Small intestine (tissue), 7 donors: ENCODE data around the gene RAB22A. TPM values are rescaled to one million over a fixed set of nuclear protein-coding genes. Genes with fewer than 3 reads are reported as not detected.

Source experiments
- DNase-seq, 2 donors: peaks; one replicate each; pipeline versions ENCODE4 v3.0.0 to v3.0.0-alpha.2; 2013
- FAIRE-seq: peaks from 2 replicates; lab custom pipeline; 2012; peaks lifted over from hg19 to GRCh38; lab: Jason Lieb, UNC
- H3K27ac ChIP-seq, 3 donors: one replicate each; pipeline ENCODE4 v1.5.1; 2013; ENCODE audit warnings: low read length in 2 of 3, mild to moderate bottlenecking in 2 of 3, control low read depth in 1 of 3, inconsistent platforms in 1 of 3, low read depth in 1 of 3, moderate library complexity in 1 of 3
- H3K27me3 ChIP-seq, 3 donors: one replicate each; pipeline ENCODE4 v1.6.1; 2013; ENCODE audit warnings: low read length in 3 of 3, inconsistent platforms in 1 of 3; ENCODE audit not compliant: control insufficient read depth in 3 of 3, insufficient read depth in 3 of 3
- H3K36me3 ChIP-seq, 3 donors: one replicate each; pipeline ENCODE4 v1.6.1; 2013; ENCODE audit warnings: low read length in 3 of 3, inconsistent platforms in 1 of 3, low read depth in 1 of 3, mild to moderate bottlenecking in 1 of 3, moderate library complexity in 1 of 3; ENCODE audit not compliant: control insufficient read depth in 3 of 3, insufficient read depth in 2 of 3
- H3K4me1 ChIP-seq, 3 donors: one replicate each; pipeline ENCODE4 v1.6.1; 2013; ENCODE audit warnings: low read length in 2 of 3, inconsistent platforms in 1 of 3, low read depth in 1 of 3, mild to moderate bottlenecking in 1 of 3, moderate library complexity in 1 of 3; ENCODE audit not compliant: control insufficient read depth in 3 of 3, insufficient read depth in 2 of 3
- H3K4me3 ChIP-seq, 3 donors: one replicate each; pipeline ENCODE4 v1.5.1; 2013; ENCODE audit warnings: low read length in 3 of 3, control low read depth in 1 of 3, inconsistent platforms in 1 of 3, low read depth in 1 of 3, mild to moderate bottlenecking in 1 of 3, moderate library complexity in 1 of 3
- H3K9me3 ChIP-seq, 2 donors: one replicate each; pipeline ENCODE4 v1.6.1; 2013; ENCODE audit warnings: low read depth in 1 of 2, low read length in 1 of 2; ENCODE audit not compliant: control insufficient read depth in 2 of 2, insufficient read depth in 1 of 2
- WGBS, 3 donors: extraction: QIAGEN DNeasy Blood & Tissue Kit; methylation state at CpG; one replicate each; pipeline ENCODE4 v1.1.7; 2013; 5-methylcytosine and 5-hydroxymethylcytosine counted together
- polyA plus RNA-seq, 4 donors: library from polyadenylated mRNA; stranded (reverse) in 3 of 4; unstranded in 1 of 4; fragments of 200-250 nt in 3 of 4; fragments of 120-200 nt in 1 of 4; gene quantifications; one replicate each; pipeline versions ENCODE4 v1.2.1 to v1.2.3, GENCODE V29; 2013
- donor health status: healthy with polysubstance abuse.
- donor health status: control.
- donor health status: control.
- donor health status: Bipolar disorder and iron deficiency.
- donor health status: healthy.

RAB22A gene
- polyA plus RNA-seq, 4 donors = 6.9 to 19.7 (median 12.1) TPM

- FAIRE-seq (no peak), DNase-seq (no peak)
- H3K36me3 ChIP-seq = peaks cover 0 to 4% (median 0%) of the 10 kb centered on the region in 3 donors
- no peaks in the 10 kb centered on the region for H3K9me3 ChIP-seq
- H3K27ac ChIP-seq = peak overlapping the region in 1 of 3 donors; percentile 46
- no peak overlapping the region for H3K4me3 ChIP-seq
- H3K4me1 ChIP-seq = peaks cover 0 to 14% (median 11%) of the 10 kb centered on the region in 3 donors
- WGBS, 3 donors = 89 to 93% (median 90%) methylated on average over 7 of the region's 7 CpGs
- H3K27me3 ChIP-seq = no peaks in the 10 kb centered on the region
These were observed 2.2 kb upstream of the RAB22A start for GRCh38 chr20:58307270-58307669.

- Histone ChIP-seq H3K4me1 (peaks cover 0 to 14% (median 11%) of the 10 kb centered on the region in 3 donors), H3K36me3 (peaks cover 0 to 9% (median 5%) of the 10 kb centered on the region in 3 donors), H3K27ac (peak overlapping the region in 1 of 3 donors; percentile 8), H3K27me3 (no peaks in the 10 kb centered on the region), H3K4me3 (peak overlapping the region in 2 of 3 donors; percentile 46 to 59), H3K9me3 (no peaks in the 10 kb centered on the region)
- FAIRE-seq (no peak), DNase-seq (peak in 1 of 2 donors; percentile 10)
- WGBS, 3 donors = 65 to 84% (median 75%) methylated on average over 9 of the region's 9 CpGs
These were observed 1.2 kb upstream of the RAB22A start for GRCh38 chr20:58308290-58308679.

- Histone ChIP-seq H3K27me3 (no peaks in the 10 kb centered on the region), H3K4me1 (peaks cover 0 to 14% (median 11%) of the 10 kb centered on the region in 3 donors), H3K4me3 (peak overlapping the region; percentile 46 to 74 (median 59)), H3K9me3 (no peaks in the 10 kb centered on the region), H3K27ac (peak overlapping the region in 2 of 3 donors; percentile 3 to 83), H3K36me3 (peaks cover 0 to 13% (median 5%) of the 10 kb centered on the region in 3 donors)
- DNase-seq (peak; percentile 55 to 73), FAIRE-seq (no peak)
- 8 to 17% (median 12%) methylated on average over 31 to 41 of the region's 41 CpGs for WGBS, 3 donors
These were observed 611 bp upstream of the RAB22A start for GRCh38 chr20:58308680-58309527.

GRCh38 chr20:58310291-58310782, 822 bp downstream of the RAB22A start:
- H3K4me1 ChIP-seq = peaks cover 0 to 14% (median 11%) of the 10 kb centered on the region in 3 donors
- H3K27me3 ChIP-seq = no peaks in the 10 kb centered on the region
- WGBS, 3 donors = 0 to 3% (median 3%) methylated on average over 1 of the region's 1 CpG
- peak overlapping the region; percentile 80 to 95 (median 92) for H3K27ac ChIP-seq
- peak; percentile 64 to 81 for DNase-seq
- no peaks in the 10 kb centered on the region for H3K9me3 ChIP-seq
- no peak for FAIRE-seq
- H3K4me3 ChIP-seq = peak overlapping the region; percentile 85 to 100 (median 97)
- peaks cover 0 to 22% (median 5%) of the 10 kb centered on the region in 3 donors for H3K36me3 ChIP-seq

- Histone ChIP-seq H3K4me1 (peaks cover 0 to 11% (median 5%) of the 10 kb centered on the region in 3 donors), H3K36me3 (peaks cover 2 to 43% (median 8%) of the 10 kb centered on the region in 3 donors), H3K4me3 (no peak overlapping the region), H3K27me3 (no peaks in the 10 kb centered on the region), H3K9me3 (peaks cover 0 to 4% of the 10 kb centered on the region in 2 donors), H3K27ac (no peak overlapping the region)
- 75 to 98% (median 86%) methylated on average over 2 of the region's 2 CpGs for WGBS, 3 donors
- FAIRE-seq (no peak), DNase-seq (no peak)
These were observed 3.3 kb downstream of the RAB22A start for GRCh38 chr20:58312836-58313235.

- Histone ChIP-seq H3K27me3 (no peaks in the 10 kb centered on the region), H3K4me3 (no peak overlapping the region), H3K9me3 (peaks cover 0 to 4% of the 10 kb centered on the region in 2 donors), H3K4me1 (peaks cover 0 to 9% (median 5%) of the 10 kb centered on the region in 3 donors), H3K27ac (no peak overlapping the region), H3K36me3 (peaks cover 2 to 44% (median 8%) of the 10 kb centered on the region in 3 donors)
- DNase-seq (no peak), FAIRE-seq (no peak)
- WGBS, 3 donors = 84 to 98% (median 93%) methylated on average over 4 of the region's 4 CpGs
These were observed 3.9 kb downstream of the RAB22A start for GRCh38 chr20:58313396-58313795.

GRCh38 chr20:58321205-58321604, 11.7 kb downstream of the RAB22A start:
- H3K4me1 ChIP-seq = no peaks in the 10 kb centered on the region
- DNase-seq (no peak), FAIRE-seq (no peak)
- H3K27ac ChIP-seq = no peak overlapping the region
- H3K27me3 ChIP-seq = no peaks in the 10 kb centered on the region
- peaks cover 2 to 16% (median 4%) of the 10 kb centered on the region in 3 donors for H3K36me3 ChIP-seq
- H3K4me3 ChIP-seq = no peak overlapping the region
- H3K9me3 ChIP-seq = peaks cover 0 to 2% of the 10 kb centered on the region in 2 donors
- 80 to 86% (median 84%) methylated on average over 4 of the region's 4 CpGs for WGBS, 3 donors

- 75 to 80% (median 77%) methylated on average over 5 of the region's 5 CpGs for WGBS, 3 donors
- no peak for FAIRE-seq
- H3K36me3 ChIP-seq = peaks cover 0 to 7% (median 4%) of the 10 kb centered on the region in 3 donors
- no peak overlapping the region for H3K27ac ChIP-seq
- H3K4me3 ChIP-seq = no peak overlapping the region
- no peaks in the 10 kb centered on the region for H3K9me3 ChIP-seq
- no peaks in the 10 kb centered on the region for H3K4me1 ChIP-seq
- H3K27me3 ChIP-seq = no peaks in the 10 kb centered on the region
- DNase-seq = no peak
These were observed 12.6 kb downstream of the RAB22A start for GRCh38 chr20:58322083-58322482.
